Keratinocyte (primary cell): ENCODE data around the gene DRG2. TPM values are rescaled to one million over a fixed set of nuclear protein-coding genes. Genes with fewer than 3 reads are reported as not detected.

Experiments
- DNase-seq: peaks from one replicate; pipeline ENCODE4 v3.0.0-alpha.2; 2011; ENCODE audit warnings: low read depth, missing footprints, low spot score
- FAIRE-seq: peaks from 2 replicates; lab custom pipeline; 2011; peaks lifted over from hg19 to GRCh38; lab: Jason Lieb, UNC
- H2AFZ ChIP-seq: 2 replicates; pipeline ENCODE4 v1.6.0; 2012; ENCODE audit warnings: low read length, control low read depth, inconsistent platforms; ENCODE audit not compliant: control insufficient read depth
- H3K27ac ChIP-seq: 2 replicates; pipeline ENCODE4 v1.5.1; 2011; ENCODE audit warnings: low read length; ENCODE audit not compliant: control insufficient read depth, insufficient read depth
- H3K27me3 ChIP-seq: 3 replicates; pipeline ENCODE4 v1.6.0; 2011; ENCODE audit warnings: low read length; ENCODE audit not compliant: control insufficient read depth, insufficient read depth; ENCODE audit errors: extremely low read depth
- H3K36me3 ChIP-seq, 2 experiments: 2 replicates in 1 of 2; 3 replicates in 1 of 2; pipeline ENCODE4 v1.5.1; 2011; ENCODE audit warnings: low read length in 2 of 2, mild to moderate bottlenecking in 1 of 2; ENCODE audit not compliant: control insufficient read depth in 2 of 2, insufficient read depth in 2 of 2; ENCODE audit errors: extremely low read depth in 1 of 2
- H3K4me1 ChIP-seq: 3 replicates; pipeline ENCODE4 v1.5.1; 2011; ENCODE audit warnings: low read length; ENCODE audit not compliant: control insufficient read depth, insufficient read depth; ENCODE audit errors: extremely low read depth
- H3K4me2 ChIP-seq: 3 replicates; pipeline ENCODE4 v1.6.0; 2011; ENCODE audit warnings: low read depth, low read length; ENCODE audit not compliant: control insufficient read depth, insufficient read depth; ENCODE audit errors: extremely low read depth
- H3K4me3 ChIP-seq, 3 experiments: fragments of 200-600 bp in 1 of 3; sonication (generic) in 1 of 3; 2 replicates in 2 of 3; 3 replicates in 1 of 3; pipeline ENCODE4 v1.5.1; 2011 to 2016; ENCODE audit warnings: low read length in 3 of 3, mild to moderate bottlenecking in 3 of 3, control low read depth in 2 of 3, inconsistent platforms in 1 of 3, low read depth in 1 of 3, mixed read lengths in 1 of 3, mixed run types in 1 of 3, moderate library complexity in 1 of 3; ENCODE audit not compliant: control insufficient read depth in 2 of 3, insufficient read depth in 2 of 3; ENCODE audit errors: extremely low read depth in 1 of 3
- H3K79me2 ChIP-seq: 2 replicates; pipeline ENCODE4 v1.6.0; 2012; ENCODE audit warnings: low read length; ENCODE audit not compliant: control insufficient read depth, insufficient read depth
- H3K9ac ChIP-seq: 3 replicates; pipeline ENCODE4 v1.6.0; 2011; ENCODE audit warnings: low read length; ENCODE audit not compliant: control insufficient read depth, insufficient read depth; ENCODE audit errors: extremely low read depth
- H3K9me1 ChIP-seq: 3 replicates; pipeline ENCODE4 v1.6.0; 2011; ENCODE audit warnings: low read length; ENCODE audit not compliant: control insufficient read depth, insufficient read depth; ENCODE audit errors: extremely low read depth
- H3K9me3 ChIP-seq: 2 replicates; pipeline ENCODE4 v1.5.1; 2012; ENCODE audit warnings: low read depth, low read length; ENCODE audit not compliant: control insufficient read depth
- H4K20me1 ChIP-seq: 3 replicates; pipeline ENCODE4 v1.6.0; 2011; ENCODE audit warnings: low read length; ENCODE audit not compliant: control insufficient read depth, insufficient read depth; ENCODE audit errors: extremely low read depth
- EZH2 ChIP-seq: IDR thresholded peaks from one replicate; pipeline ENCODE4 v1.6.1; 2012; ENCODE audit warnings: inconsistent platforms, mild to moderate bottlenecking, low read length, moderate library complexity
- dilution Hi-C: fragments of 300-500 bp; cut with MboI; formaldehyde crosslinking; loops from one replicate; pipeline ENCODE4 v1.7.0; 2020; ENCODE audit warnings: low sequenced_read_pairs; ENCODE audit not compliant: extremely low pct_ligation_motif_present
- polyA plus RNA-seq, 5 experiments: library from polyadenylated mRNA; depleted of rRNA in 3 of 5; stranded (reverse) in 3 of 5; stranded (forward) in 1 of 5; unstranded in 1 of 5; fragments of >200 nt; gene quantifications; 1 replicate in 1 of 5; 2 replicates in 3 of 5; 3 replicates in 1 of 5; pipeline versions ENCODE4 v1.2.1 to v1.2.3, GENCODE V29; 2011 to 2012; ENCODE audit warnings: missing spikeins in 2 of 5, low read depth in 1 of 5, low replicate concordance in 1 of 5
- TF ChIP-seq, protein P1 (sequence below), 3 experiments: IDR thresholded peaks in 1 of 3; conservative IDR thresholded peaks in 1 of 3; optimal IDR thresholded peaks in 1 of 3; 2 replicates in 2 of 3; 3 replicates in 1 of 3; pipeline versions ENCODE3 to v1.5.1; 2011; ENCODE audit warnings: low read length in 3 of 3, mild to moderate bottlenecking in 3 of 3, moderate library complexity in 2 of 3, control low read depth in 1 of 3, inconsistent platforms in 1 of 3; ENCODE audit not compliant: insufficient read depth in 2 of 3; ENCODE audit errors: extremely low read depth in 1 of 3

DRG2 gene
- polyA plus RNA-seq, 1 donor (not counting 4 experiments of a cell fraction or from before 2014, with no cell fraction given): 36.4 TPM

DNA sequence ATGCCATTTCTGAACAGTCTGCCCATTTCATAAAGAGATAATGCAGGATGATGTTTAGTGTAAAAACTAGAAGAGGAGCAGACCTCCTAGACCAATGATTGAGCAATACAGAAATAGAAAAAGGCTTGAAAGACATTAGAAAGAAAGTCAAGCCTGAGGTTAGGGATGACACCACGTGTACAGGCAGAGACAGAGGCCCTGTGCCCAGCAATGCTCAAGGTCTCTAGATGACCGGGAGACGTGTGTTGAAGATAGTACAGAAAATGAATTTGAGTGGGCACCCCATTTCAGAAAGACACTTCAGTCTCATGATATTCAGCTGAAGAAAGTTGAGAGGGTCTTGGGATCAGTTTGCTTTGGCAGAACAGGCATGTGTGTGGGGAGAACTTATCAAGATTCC lies 43.1 kb upstream of the DRG2 start:
- no peak overlapping the region for H3K27ac ChIP-seq
- dilution Hi-C loops: no loop called here
- no peaks in the 10 kb centered on the region for H4K20me1 ChIP-seq
- DNase-seq (no peak), FAIRE-seq (no peak)
- H3K9me3 ChIP-seq: no peaks in the 10 kb centered on the region
- H3K4me1 ChIP-seq: peaks cover 23% of the 10 kb centered on the region
- H3K9ac ChIP-seq: no peak overlapping the region
- H3K79me2 ChIP-seq: peaks cover 46% of the 10 kb centered on the region
- TF ChIP-seq EZH2: no peak
- TF ChIP-seq, protein P1, sequence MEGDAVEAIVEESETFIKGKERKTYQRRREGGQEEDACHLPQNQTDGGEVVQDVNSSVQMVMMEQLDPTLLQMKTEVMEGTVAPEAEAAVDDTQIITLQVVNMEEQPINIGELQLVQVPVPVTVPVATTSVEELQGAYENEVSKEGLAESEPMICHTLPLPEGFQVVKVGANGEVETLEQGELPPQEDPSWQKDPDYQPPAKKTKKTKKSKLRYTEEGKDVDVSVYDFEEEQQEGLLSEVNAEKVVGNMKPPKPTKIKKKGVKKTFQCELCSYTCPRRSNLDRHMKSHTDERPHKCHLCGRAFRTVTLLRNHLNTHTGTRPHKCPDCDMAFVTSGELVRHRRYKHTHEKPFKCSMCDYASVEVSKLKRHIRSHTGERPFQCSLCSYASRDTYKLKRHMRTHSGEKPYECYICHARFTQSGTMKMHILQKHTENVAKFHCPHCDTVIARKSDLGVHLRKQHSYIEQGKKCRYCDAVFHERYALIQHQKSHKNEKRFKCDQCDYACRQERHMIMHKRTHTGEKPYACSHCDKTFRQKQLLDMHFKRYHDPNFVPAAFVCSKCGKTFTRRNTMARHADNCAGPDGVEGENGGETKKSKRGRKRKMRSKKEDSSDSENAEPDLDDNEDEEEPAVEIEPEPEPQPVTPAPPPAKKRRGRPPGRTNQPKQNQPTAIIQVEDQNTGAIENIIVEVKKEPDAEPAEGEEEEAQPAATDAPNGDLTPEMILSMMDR (optimal IDR thresholded peaks at IDR 0.05 in 1 of 3, IDR thresholded peaks at IDR 0.05 in 1 of 3, conservative IDR thresholded peaks at IDR 0.05 in 1 of 3; ENCODE audit: extremely low read depth in 1 of 3, insufficient read depth in 2 of 3, low read length in 3 of 3): no peak
- H3K4me3 ChIP-seq: no peak overlapping the region
- no peak overlapping the region for H3K4me2 ChIP-seq
- H3K36me3 ChIP-seq: peaks cover 18 to 24% of the 10 kb centered on the region in 2 experiments
- no peaks in the 10 kb centered on the region for H3K9me1 ChIP-seq
- H2AFZ ChIP-seq: no peak overlapping the region
- H3K27me3 ChIP-seq: no peaks in the 10 kb centered on the region

DNA sequence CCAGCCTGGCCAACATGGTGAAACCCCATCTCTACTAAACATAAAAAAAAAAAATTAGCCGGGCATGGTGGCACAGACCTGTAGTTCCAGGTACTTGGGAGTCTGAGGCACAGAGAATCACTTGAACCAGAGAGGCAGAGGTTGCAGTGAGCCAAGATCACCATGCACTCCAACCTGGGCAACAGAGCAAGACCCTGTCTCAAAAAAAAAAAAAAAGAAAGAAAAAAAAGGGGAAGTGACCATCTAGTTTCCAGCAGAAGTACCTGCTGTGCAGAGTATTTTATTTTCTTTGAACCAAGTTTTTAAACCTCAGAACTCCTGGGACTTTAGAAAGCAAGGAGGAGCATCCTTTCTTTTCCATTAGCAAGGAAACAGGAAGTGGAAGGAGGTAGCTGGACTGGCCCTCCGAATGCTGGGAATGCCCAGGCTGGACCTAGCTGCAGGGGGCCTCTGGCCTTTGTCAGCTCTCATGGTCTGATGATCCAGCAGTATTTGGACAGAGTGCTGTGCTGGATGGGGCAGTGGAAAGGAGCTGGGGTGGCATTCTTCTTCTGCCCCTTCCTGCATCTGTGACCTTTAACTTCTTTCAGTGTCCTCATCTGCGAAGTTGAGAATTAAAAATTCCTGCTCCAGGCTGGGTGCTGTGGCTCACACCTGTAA lies 41.9 kb upstream of the DRG2 start:
- Histone ChIP-seq H3K27ac (no peak overlapping the region), H3K4me2 (no peak overlapping the region), H2AFZ (no peak overlapping the region), H3K9ac (no peak overlapping the region), H3K9me3 (no peaks in the 10 kb centered on the region), H3K4me3 (no peak overlapping the region), H3K79me2 (peaks cover 34% of the 10 kb centered on the region), H3K4me1 (peaks cover 15% of the 10 kb centered on the region), H3K36me3 (peaks cover 18 to 24% of the 10 kb centered on the region in 2 experiments), H3K27me3 (no peaks in the 10 kb centered on the region), H3K9me1 (no peaks in the 10 kb centered on the region), H4K20me1 (no peaks in the 10 kb centered on the region)
- dilution Hi-C loops: no loop called here
- FAIRE-seq (no peak), DNase-seq (no peak)
- no peak for TF ChIP-seq EZH2
- TF ChIP-seq, protein P1 (optimal IDR thresholded peaks at IDR 0.05 in 1 of 3, IDR thresholded peaks at IDR 0.05 in 1 of 3, conservative IDR thresholded peaks at IDR 0.05 in 1 of 3; ENCODE audit: extremely low read depth in 1 of 3, insufficient read depth in 2 of 3, low read length in 3 of 3): no peak
